Measurements from ENCODE around the gene SCAPER. TPM values are rescaled to one million over a fixed set of nuclear protein-coding genes. Genes with fewer than 3 reads are reported as not detected.

SCAPER gene
- total and polyA plus RNA-seq, 10 of the 15 experiments (the other 5 are each of a cell fraction or from before 2014, with no cell fraction given): 1.0 to 7.7 (median 3.9) TPM

DNA sequence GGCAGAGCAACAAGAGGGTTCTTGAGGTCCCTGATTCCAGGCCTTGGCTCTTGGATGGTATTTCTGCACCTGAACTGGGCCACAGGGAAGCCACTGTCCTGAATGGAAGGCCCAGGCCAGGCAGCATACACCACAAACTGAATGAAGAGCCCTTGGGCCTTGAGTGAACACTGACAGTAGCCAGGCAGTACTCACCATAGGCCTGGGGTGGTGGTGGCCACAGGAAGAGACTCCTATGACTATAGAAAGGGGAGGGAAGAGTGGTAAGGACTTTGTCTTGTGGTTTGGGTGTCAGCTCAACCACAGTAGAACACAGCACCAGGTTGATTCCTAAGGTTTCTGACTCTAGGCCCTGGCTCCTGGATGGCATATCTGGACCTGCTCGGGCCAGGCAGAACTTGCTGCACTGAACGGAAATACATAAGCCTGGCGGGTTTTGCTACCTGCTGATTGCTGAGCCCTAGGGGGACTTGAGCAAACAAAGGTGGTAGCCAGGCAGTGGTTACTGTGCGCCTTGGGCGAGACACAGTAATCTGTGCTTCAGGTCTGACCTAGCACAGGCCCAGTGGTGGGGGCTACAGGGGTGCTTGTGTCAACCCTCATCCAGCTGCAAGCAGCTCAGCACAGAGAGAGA, 327.1 kb downstream of the SCAPER start (continued):
- TF ChIP-seq ELK1 (IDR thresholded peaks at IDR 0.05; ENCODE audit: low read depth, low read length) (no peak), RAD51 (IDR thresholded peaks at IDR 0.05) (no peak), BCL3 (IDR thresholded peaks at IDR 0.05; ENCODE audit: borderline replicate concordance, insufficient read depth, low read depth, low read length, poor library complexity, severe bottlenecking) (no peak)

DNA sequence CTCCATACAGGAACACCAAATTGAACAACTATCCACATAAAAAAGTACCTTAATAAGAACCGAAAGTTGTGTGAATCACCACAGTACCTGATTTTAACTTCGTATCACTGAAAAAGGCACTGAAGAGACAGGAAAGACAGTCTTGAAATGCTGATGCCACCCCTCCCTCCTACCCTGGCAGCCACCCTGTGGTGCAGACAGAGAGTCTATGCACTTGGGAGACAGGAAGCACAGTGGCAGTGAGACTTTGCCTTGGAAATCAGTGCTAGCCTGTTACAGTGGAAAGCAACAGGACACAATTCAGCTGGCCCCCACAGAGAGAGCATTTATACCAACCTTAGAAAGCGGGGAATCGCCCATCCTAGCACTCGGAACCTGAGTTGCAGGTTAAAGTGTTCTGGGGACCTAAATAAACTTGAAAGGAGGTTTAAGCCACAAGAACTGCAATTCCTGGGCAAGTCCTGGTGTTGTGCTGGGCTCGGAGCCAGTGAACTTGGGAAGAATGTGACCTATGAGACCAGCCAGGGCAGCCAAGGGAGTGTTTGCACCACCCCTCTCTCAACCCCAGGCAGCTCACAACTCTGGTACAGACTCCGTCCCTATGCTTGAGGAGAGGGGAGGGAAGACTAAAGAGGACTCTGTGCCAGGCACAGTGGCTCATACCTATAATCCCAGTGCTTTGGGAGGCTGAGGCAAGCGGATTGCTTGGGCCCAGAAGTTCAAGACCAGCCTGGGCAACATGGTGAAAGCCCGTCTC, 328.4 kb downstream of the SCAPER start:
- Histone ChIP-seq H4K20me1 (ENCODE audit: control insufficient read depth, insufficient read depth) (no peaks in the 10 kb centered on the region), H3K79me2 (ENCODE audit: control insufficient read depth, insufficient read depth, low read length) (no peaks in the 10 kb centered on the region), H3K9me3 (replicated peaks; ENCODE audit: control insufficient read depth, insufficient read depth, low read length) (peaks cover 13% of the 10 kb centered on the region; the same call in 2 of the 3 replicates), H3K27ac (ENCODE audit: control insufficient read depth, insufficient read depth) (no peak overlapping the region), H3K9ac (ENCODE audit: control insufficient read depth, insufficient read depth, low read length) (no peak overlapping the region), H3K36me3 (ENCODE audit: control insufficient read depth in 2 of 2, insufficient read depth in 2 of 2, low read length in 1 of 2) (no peaks in the 10 kb centered on the region), H3K4me3 (no peak overlapping the region), H2AFZ (ENCODE audit: control insufficient read depth, low read depth, low read length) (no peak overlapping the region), H3K4me1 (ENCODE audit: control insufficient read depth, insufficient read depth, low read length) (peaks cover 20% of the 10 kb centered on the region), H3K4me2 (ENCODE audit: control insufficient read depth, insufficient read depth) (no peak overlapping the region), H3K27me3 (replicated peaks in 1 of 2; ENCODE audit: control insufficient read depth in 2 of 2, insufficient read depth in 2 of 2, low read length in 1 of 2) (no peaks in the 10 kb centered on the region)
- DNase-seq (ENCODE audit: low read depth, low spot score): peak; percentile 21
- RAD21 ChIA-PET (ENCODE audit: unreplicated experiment): no interaction called here
- in situ Hi-C loops (cut with MboI): no loop called here
- no peak for FAIRE-seq
- CTCF ChIA-PET: no interaction called here
- 84% methylated on average over 9 of the region's 9 CpGs for WGBS (ENCODE audit: insufficient coverage, insufficient replicate concordance, low lambda C conversion rate, missing lambda C conversion rate)
- intact Hi-C loops (cut with micrococcal nuclease; ENCODE audit: unreplicated experiment): loop anchor here (10.0 kb wide), 1 partner anchor 138 kb away; no protein-coding TSS in a partner anchor
- POLR2A ChIA-PET: no interaction called here
- no peak for ATAC-seq
- no peak for TF ChIP-seq CUX1 (IDR thresholded peaks at IDR 0.05; ENCODE audit: insufficient replicate concordance, low read depth, low read length)
- TF ChIP-seq EZH2 (IDR thresholded peaks at IDR 0.05; ENCODE audit: borderline replicate concordance, control insufficient read depth, low read depth, low read length): no peak
- TF ChIP-seq LARP7 (IDR thresholded peaks at IDR 0.05): no peak
- TF ChIP-seq RUNX3 (IDR thresholded peaks at IDR 0.05; ENCODE audit: low read length): peak; percentile 10; the same call in 1 of the 2 replicates
- TF ChIP-seq SMAD1 (IDR thresholded peaks at IDR 0.05; ENCODE audit: low read depth, partially characterized antibody): no peak
- TF ChIP-seq JUND (IDR thresholded peaks at IDR 0.05; ENCODE audit: low read depth, low read length): no peak
- TF ChIP-seq IKZF2 (IDR thresholded peaks at IDR 0.05): no peak
- SMC1A ChIA-PET (ENCODE audit: uncharacterized antibody, unreplicated experiment): no interaction called here
- no TSS peak for BruUV-seq (replicated peaks)

Measured in GM12878 (cell line).